HCT116 (cell line): ENCODE results near the gene ALK. TPM values are rescaled to one million over a fixed set of nuclear protein-coding genes. Genes with fewer than 3 reads are reported as not detected.

Source experiments
- ATAC-seq: fragments of 200-7000 bp; cut with Tn5 transposase; 2 replicates; pipeline ENCODE4 v1.9.1; 2020; ENCODE audit warnings: mild to moderate bottlenecking, moderate library complexity
- BruUV-seq: library from RNA; stranded (reverse); fragments of 400-500 nt; replicated peaks from 2 replicates; lab custom pipeline; 2021; lab: Mats Ljungman, UMichigan
- CTCF ChIA-PET: fragments of 300-600 bp; sonication (Branson Sonifier 250); formaldehyde crosslinking; loops from one replicate; lab custom pipeline; 2021; ENCODE audit warnings: antibody characterized with exemption; lab: Charles Lee
- POLR2A ChIA-PET: fragments of 300-600, 350-600 bp; sonication (Branson Sonifier 250); formaldehyde crosslinking; loops from one replicate; lab custom pipeline; 2021; ENCODE audit warnings: antibody characterized with exemption; lab: Charles Lee
- RAD21 ChIA-PET, 2 experiments: fragments of 300-600 bp; sonication (Branson Sonifier 250); formaldehyde crosslinking; loops; one replicate each; lab custom pipeline; 2023; ENCODE audit warnings: low total read pairs in 2 of 2; ENCODE audit not compliant: uncharacterized antibody in 2 of 2, unreplicated experiment in 2 of 2, low non-redundant PET in 1 of 2; lab: Charles Lee
- DNase-seq: peaks from one replicate; pipeline ENCODE4 v3.0.0-alpha.2; 2010; ENCODE audit warnings: low read depth, low spot score
- H2AFZ ChIP-seq: fragments of 200-600 bp; shearing (Covaris generic), sonication (generic); 2 replicates; pipeline ENCODE4 v1.6.1; 2017; ENCODE audit warnings: low read depth, mixed run types, mixed read lengths, antibody characterized with exemption, low read length; ENCODE audit not compliant: poor library complexity, severe bottlenecking
- H3K27ac ChIP-seq: 2 replicates; pipeline ENCODE4 v1.5.1; 2012; ENCODE audit warnings: low read depth, low read length
- H3K27me3 ChIP-seq: fragments of 200-600 bp; sonication (generic); 2 replicates; pipeline ENCODE4 v1.6.1; 2016; ENCODE audit warnings: mixed run types, low read length, mixed read lengths; ENCODE audit not compliant: insufficient read depth
- H3K36me3 ChIP-seq, 2 experiments: fragments of 200-500 bp in 1 of 2; fragments of 200-600 bp in 1 of 2; sonication (Bioruptor generic) in 1 of 2; sonication (generic) in 1 of 2; 2 replicates each; pipeline versions ENCODE4 v1.5.1 to v1.6.1; 2014 to 2016; ENCODE audit warnings: low read length in 2 of 2, inconsistent platforms in 1 of 2, mixed read lengths in 1 of 2, mixed run types in 1 of 2; ENCODE audit not compliant: insufficient read depth in 2 of 2, control insufficient read depth in 1 of 2
- H3K4me1 ChIP-seq, 2 experiments: fragments of 200-600 bp in 1 of 2; sonication (generic) in 1 of 2; 2 replicates each; pipeline versions ENCODE4 v1.5.1 to v1.6.1; 2012 to 2017; ENCODE audit warnings: low read length in 2 of 2, inconsistent platforms in 1 of 2, mild to moderate bottlenecking in 1 of 2, mixed read lengths in 1 of 2, mixed run types in 1 of 2, moderate library complexity in 1 of 2; ENCODE audit not compliant: insufficient read depth in 2 of 2, control insufficient read depth in 1 of 2
- H3K4me2 ChIP-seq: fragments of 200-600 bp; sonication (generic); 2 replicates; pipeline ENCODE4 v1.6.1; 2017; ENCODE audit warnings: mixed run types, low read length, mixed read lengths
- H3K4me3 ChIP-seq, 2 experiments: fragments of 200-600 bp in 1 of 2; sonication (generic) in 1 of 2; replicated peaks in 1 of 2; 2 replicates each; pipeline ENCODE4 v1.5.1; 2011 to 2016; ENCODE audit warnings: low read length in 2 of 2, control low read depth in 1 of 2, low read depth in 1 of 2, mild to moderate bottlenecking in 1 of 2, mixed read lengths in 1 of 2, mixed run types in 1 of 2
- H3K79me2 ChIP-seq: fragments of 200-600 bp; sonication (generic); 2 replicates; pipeline ENCODE4 v1.6.1; 2017; ENCODE audit warnings: mild to moderate bottlenecking, mixed run types, low read length, moderate library complexity, mixed read lengths; ENCODE audit not compliant: insufficient read depth
- H3K9ac ChIP-seq: fragments of 200-600 bp; sonication (generic); 2 replicates; pipeline ENCODE4 v1.6.1; 2016; ENCODE audit warnings: low read length, mixed read lengths
- H3K9me2 ChIP-seq: fragments of 200-600 bp; sonication (generic), shearing (Covaris generic); 2 replicates; pipeline ENCODE4 v1.6.1; 2017; ENCODE audit warnings: mixed run types, mild to moderate bottlenecking, moderate library complexity; ENCODE audit not compliant: insufficient read depth
- H3K9me3 ChIP-seq, 2 experiments: fragments of 200-500 bp in 1 of 2; fragments of 200-600 bp in 1 of 2; sonication (Bioruptor generic) in 1 of 2; sonication (generic) in 1 of 2; 2 replicates each; pipeline ENCODE4 v1.6.1; 2014 to 2017; ENCODE audit warnings: low read length in 2 of 2, mixed read lengths in 2 of 2, inconsistent platforms in 1 of 2, low read depth in 1 of 2, mild to moderate bottlenecking in 1 of 2, mixed run types in 1 of 2, moderate library complexity in 1 of 2; ENCODE audit not compliant: control insufficient read depth in 1 of 2, insufficient read depth in 1 of 2
- H4K20me1 ChIP-seq: fragments of 200-600 bp; sonication (generic), shearing (Covaris generic); 2 replicates; pipeline ENCODE4 v1.6.1; 2017; ENCODE audit warnings: mixed run types, mild to moderate bottlenecking, moderate library complexity; ENCODE audit not compliant: insufficient read depth
- CTCF ChIP-seq, 3 experiments: fragments of 200-600 bp in 1 of 3; sonication (generic) in 1 of 3; IDR thresholded peaks in 2 of 3; conservative IDR thresholded peaks in 1 of 3; 2 replicates each; pipeline ENCODE4 v1.5.1; 2012 to 2017; ENCODE audit warnings: low read depth in 2 of 3, low read length in 2 of 3, antibody characterized with exemption in 1 of 3, borderline replicate concordance in 1 of 3, control low read depth in 1 of 3, mild to moderate bottlenecking in 1 of 3, mixed read lengths in 1 of 3, mixed run types in 1 of 3, moderate library complexity in 1 of 3; ENCODE audit not compliant: insufficient read depth in 1 of 3
- EGR1 ChIP-seq: IDR thresholded peaks from 2 replicates; pipeline ENCODE4 v1.6.1; 2012; ENCODE audit warnings: low read depth
- FOSL1 ChIP-seq: IDR thresholded peaks from 2 replicates; pipeline ENCODE4 v1.6.1; 2012; ENCODE audit warnings: low read depth
- MAX ChIP-seq: IDR thresholded peaks from 2 replicates; pipeline ENCODE4 v1.6.1; 2012
- POLR2AphosphoS5 ChIP-seq: IDR thresholded peaks from 2 replicates; pipeline ENCODE4 v1.6.1; 2011; ENCODE audit warnings: mild to moderate bottlenecking, low read depth, low read length, moderate library complexity
- REST ChIP-seq: IDR thresholded peaks from 2 replicates; pipeline ENCODE4 v1.6.1; 2012; ENCODE audit warnings: low read depth
- SIN3A ChIP-seq: IDR thresholded peaks from 2 replicates; pipeline ENCODE4 v1.6.1; 2012; ENCODE audit warnings: low read depth
- SRF ChIP-seq: IDR thresholded peaks from 2 replicates; pipeline ENCODE4 v1.6.1; 2012; ENCODE audit warnings: low read depth
- YY1 ChIP-seq: IDR thresholded peaks from 2 replicates; pipeline ENCODE4 v1.6.1; 2011; ENCODE audit warnings: low read length, low read depth, moderate library complexity, mild to moderate bottlenecking; ENCODE audit not compliant: insufficient replicate concordance; ENCODE audit errors: extremely low read depth
- ZBTB33 ChIP-seq: IDR thresholded peaks from 2 replicates; pipeline ENCODE4 v1.6.1; 2011; ENCODE audit warnings: mild to moderate bottlenecking, low read length, moderate library complexity; ENCODE audit not compliant: insufficient replicate concordance; ENCODE audit errors: extremely low read depth
- ZFX ChIP-seq: fragments of 450-650 bp; IDR thresholded peaks from 2 replicates; pipeline ENCODE4 v1.6.1; 2017
- ZNF274 ChIP-seq: fragments of 200-500 bp; sonication (Bioruptor generic); IDR thresholded peaks from 2 replicates; pipeline ENCODE4 v1.6.1; 2014; ENCODE audit warnings: mild to moderate bottlenecking, low read depth, low read length, inconsistent platforms
- intact Hi-C: fragments of 100-400 bp; cut with micrococcal nuclease; formaldehyde crosslinking; loops from 2 replicates; pipeline ENCODE4 v1.10.0; 2022
- total RNA-seq: library from RNA; stranded (reverse); gene quantifications from one replicate; pipeline ENCODE4 v1.2.1, GENCODE V29; 2021; ENCODE audit not compliant: unreplicated experiment

The ALK gene
- total RNA-seq, 1 experiment from 2014 or later, result not detected

GRCh38 chr2:29518646-29519337, 402.6 kb downstream of the ALK start (continued):
- TF ChIP-seq CTCF (IDR thresholded peaks at IDR 0.05 in 2 of 3, conservative IDR thresholded peaks at IDR 0.05 in 1 of 3; ENCODE audit: borderline replicate concordance in 1 of 3, insufficient read depth in 1 of 3, low read depth in 2 of 3, low read length in 2 of 3) (no peak), SRF (no peak)

- BruUV-seq, result no TSS peak
Measured at GRCh38 chr2:29518010-29518409, 403.4 kb downstream of the ALK start.

More at GRCh38 chr2:29518010-29518409, 403.4 kb downstream of the ALK start:
- ATAC-seq, result no peak
- CTCF ChIA-PET, result no interaction called here
- Histone ChIP-seq H3K79me2 (no peaks in the 10 kb centered on the region), H3K27ac (no peak overlapping the region), H3K27me3 (peaks cover 63% of the 10 kb centered on the region), H4K20me1 (no peaks in the 10 kb centered on the region), H3K9me3 (no peaks in the 10 kb centered on the region), H3K4me2 (no peak overlapping the region), H3K36me3 (no peaks in the 10 kb centered on the region), H3K4me3 (no peak overlapping the region), H2AFZ (no peak overlapping the region), H3K9me2 (no peaks in the 10 kb centered on the region), H3K4me1 (no peaks in the 10 kb centered on the region), H3K9ac (no peak overlapping the region)
- TF ChIP-seq SIN3A (no peak), EGR1 (no peak), ZNF274 (no peak), ZFX (no peak), FOSL1 (no peak), POLR2AphosphoS5 (no peak), MAX (no peak), YY1 (no peak), REST (no peak), ZBTB33 (no peak)
- no peak for DNase-seq
- POLR2A ChIA-PET, result no interaction called here
- intact Hi-C loops, result no loop called here
- RAD21 ChIA-PET, result no interaction called here
